Measurements from ENCODE around the gene FAM186B.

The FAM186B gene

GRCh38 chr12:49585477-49586459 is 19.7 kb downstream of the FAM186B start:
- H3K4me1 ChIP-seq (ENCODE audit: control insufficient read depth in 2 of 2, insufficient read depth in 2 of 2, low read length in 2 of 2), result no peaks in the 10 kb centered on the region
- no peaks in the 10 kb centered on the region for H3K9me3 ChIP-seq (ENCODE audit: control insufficient read depth in 2 of 2, low read length in 2 of 2)
- no peaks in the 10 kb centered on the region for H3K27me3 ChIP-seq (ENCODE audit: control insufficient read depth in 2 of 2, insufficient read depth in 2 of 2, low read length in 2 of 2)
- no peak overlapping the region for H3K4me3 ChIP-seq (ENCODE audit: low read length in 2 of 2)
- no peak overlapping the region for H3K27ac ChIP-seq (ENCODE audit: low read depth in 2 of 2, low read length in 2 of 2)
- H3K36me3 ChIP-seq (ENCODE audit: control insufficient read depth in 2 of 2, insufficient read depth in 2 of 2, low read length in 2 of 2), result no peaks in the 10 kb centered on the region
- no peak overlapping the region for H3K9ac ChIP-seq (ENCODE audit: low read depth in 1 of 2, low read length in 2 of 2)

DNA sequence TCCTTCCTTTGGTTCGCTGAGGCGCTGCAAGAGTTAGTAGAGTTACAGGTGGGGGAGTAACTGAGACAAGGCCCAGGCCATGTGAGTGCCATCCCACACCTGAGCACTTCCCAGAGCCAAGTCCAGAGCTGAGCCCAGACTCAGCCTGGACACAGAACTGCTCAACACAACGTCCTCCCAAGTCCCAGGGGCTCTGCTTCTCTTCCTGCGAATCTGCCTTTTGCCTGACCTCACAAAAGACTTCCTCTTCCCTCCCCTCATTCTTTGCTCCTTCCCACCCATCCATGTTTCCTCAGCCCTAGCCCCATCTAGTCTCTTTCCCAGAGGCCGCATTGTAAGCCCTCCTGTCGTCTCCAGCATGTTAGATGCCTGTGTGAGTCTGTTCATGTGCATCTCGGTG is 20.8 kb downstream of the FAM186B start:
- no peak overlapping the region for H3K27ac ChIP-seq (ENCODE audit: low read depth in 2 of 2, low read length in 2 of 2)
- no peaks in the 10 kb centered on the region for H3K36me3 ChIP-seq (ENCODE audit: control insufficient read depth in 2 of 2, insufficient read depth in 2 of 2, low read length in 2 of 2)
- H3K4me3 ChIP-seq (ENCODE audit: low read length in 2 of 2), result no peak overlapping the region
- H3K9me3 ChIP-seq (ENCODE audit: control insufficient read depth in 2 of 2, low read length in 2 of 2), result no peaks in the 10 kb centered on the region
- H3K9ac ChIP-seq (ENCODE audit: low read depth in 1 of 2, low read length in 2 of 2), result no peak overlapping the region
- no peaks in the 10 kb centered on the region for H3K27me3 ChIP-seq (ENCODE audit: control insufficient read depth in 2 of 2, insufficient read depth in 2 of 2, low read length in 2 of 2)
- H3K4me1 ChIP-seq (ENCODE audit: control insufficient read depth in 2 of 2, insufficient read depth in 2 of 2, low read length in 2 of 2), result peaks cover 0 to 2% of the 10 kb centered on the region in 2 donors

GRCh38 chr12:49583366-49584094 is 21.9 kb downstream of the FAM186B start:
- no peak overlapping the region for H3K27ac ChIP-seq (ENCODE audit: low read depth in 2 of 2, low read length in 2 of 2)
- H3K9ac ChIP-seq (ENCODE audit: low read depth in 1 of 2, low read length in 2 of 2), result no peak overlapping the region
- peaks cover 0 to 2% of the 10 kb centered on the region in 2 donors for H3K4me1 ChIP-seq (ENCODE audit: control insufficient read depth in 2 of 2, insufficient read depth in 2 of 2, low read length in 2 of 2)
- H3K9me3 ChIP-seq (ENCODE audit: control insufficient read depth in 2 of 2, low read length in 2 of 2), result no peaks in the 10 kb centered on the region
- no peaks in the 10 kb centered on the region for H3K27me3 ChIP-seq (ENCODE audit: control insufficient read depth in 2 of 2, insufficient read depth in 2 of 2, low read length in 2 of 2)
- no peaks in the 10 kb centered on the region for H3K36me3 ChIP-seq (ENCODE audit: control insufficient read depth in 2 of 2, insufficient read depth in 2 of 2, low read length in 2 of 2)
- H3K4me3 ChIP-seq (ENCODE audit: low read length in 2 of 2), result no peak overlapping the region

GRCh38 chr12:49582850-49583249 is 22.6 kb downstream of the FAM186B start:
- H3K9ac ChIP-seq (ENCODE audit: low read depth in 1 of 2, low read length in 2 of 2), result no peak overlapping the region
- no peaks in the 10 kb centered on the region for H3K9me3 ChIP-seq (ENCODE audit: control insufficient read depth in 2 of 2, low read length in 2 of 2)
- no peak overlapping the region for H3K27ac ChIP-seq (ENCODE audit: low read depth in 2 of 2, low read length in 2 of 2)
- no peaks in the 10 kb centered on the region for H3K36me3 ChIP-seq (ENCODE audit: control insufficient read depth in 2 of 2, insufficient read depth in 2 of 2, low read length in 2 of 2)
- no peaks in the 10 kb centered on the region for H3K27me3 ChIP-seq (ENCODE audit: control insufficient read depth in 2 of 2, insufficient read depth in 2 of 2, low read length in 2 of 2)
- H3K4me3 ChIP-seq (ENCODE audit: low read length in 2 of 2), result no peak overlapping the region
- H3K4me1 ChIP-seq (ENCODE audit: control insufficient read depth in 2 of 2, insufficient read depth in 2 of 2, low read length in 2 of 2), result peaks cover 0 to 2% of the 10 kb centered on the region in 2 donors

DNA sequence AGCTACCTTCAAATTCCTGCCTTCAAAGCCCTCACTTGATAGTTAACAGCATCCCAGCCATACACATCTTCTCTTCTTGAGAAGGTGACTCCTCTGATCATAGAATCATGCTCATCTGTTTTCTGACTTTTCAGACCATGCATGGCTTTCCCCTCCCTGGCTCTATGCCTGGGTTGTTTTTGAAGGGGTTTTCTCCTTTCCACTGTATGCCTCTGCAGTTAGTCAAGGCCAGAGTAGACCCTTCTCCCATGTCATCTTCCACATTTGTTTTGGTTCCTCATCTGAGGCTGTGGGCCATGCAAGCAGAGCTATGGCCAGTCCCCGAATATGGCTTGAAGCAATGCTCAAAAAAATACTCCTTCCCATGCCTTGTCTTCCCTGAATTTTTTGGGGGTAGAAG is 23.2 kb downstream of the FAM186B start:
- peaks cover 0 to 2% of the 10 kb centered on the region in 2 donors for H3K4me1 ChIP-seq (ENCODE audit: control insufficient read depth in 2 of 2, insufficient read depth in 2 of 2, low read length in 2 of 2)
- no peak overlapping the region for H3K27ac ChIP-seq (ENCODE audit: low read depth in 2 of 2, low read length in 2 of 2)
- H3K36me3 ChIP-seq (ENCODE audit: control insufficient read depth in 2 of 2, insufficient read depth in 2 of 2, low read length in 2 of 2), result peaks cover 0 to 4% of the 10 kb centered on the region in 2 donors
- no peaks in the 10 kb centered on the region for H3K27me3 ChIP-seq (ENCODE audit: control insufficient read depth in 2 of 2, insufficient read depth in 2 of 2, low read length in 2 of 2)
- no peak overlapping the region for H3K4me3 ChIP-seq (ENCODE audit: low read length in 2 of 2)
- no peaks in the 10 kb centered on the region for H3K9me3 ChIP-seq (ENCODE audit: control insufficient read depth in 2 of 2, low read length in 2 of 2)
- H3K9ac ChIP-seq (ENCODE audit: low read depth in 1 of 2, low read length in 2 of 2), result no peak overlapping the region

DNA sequence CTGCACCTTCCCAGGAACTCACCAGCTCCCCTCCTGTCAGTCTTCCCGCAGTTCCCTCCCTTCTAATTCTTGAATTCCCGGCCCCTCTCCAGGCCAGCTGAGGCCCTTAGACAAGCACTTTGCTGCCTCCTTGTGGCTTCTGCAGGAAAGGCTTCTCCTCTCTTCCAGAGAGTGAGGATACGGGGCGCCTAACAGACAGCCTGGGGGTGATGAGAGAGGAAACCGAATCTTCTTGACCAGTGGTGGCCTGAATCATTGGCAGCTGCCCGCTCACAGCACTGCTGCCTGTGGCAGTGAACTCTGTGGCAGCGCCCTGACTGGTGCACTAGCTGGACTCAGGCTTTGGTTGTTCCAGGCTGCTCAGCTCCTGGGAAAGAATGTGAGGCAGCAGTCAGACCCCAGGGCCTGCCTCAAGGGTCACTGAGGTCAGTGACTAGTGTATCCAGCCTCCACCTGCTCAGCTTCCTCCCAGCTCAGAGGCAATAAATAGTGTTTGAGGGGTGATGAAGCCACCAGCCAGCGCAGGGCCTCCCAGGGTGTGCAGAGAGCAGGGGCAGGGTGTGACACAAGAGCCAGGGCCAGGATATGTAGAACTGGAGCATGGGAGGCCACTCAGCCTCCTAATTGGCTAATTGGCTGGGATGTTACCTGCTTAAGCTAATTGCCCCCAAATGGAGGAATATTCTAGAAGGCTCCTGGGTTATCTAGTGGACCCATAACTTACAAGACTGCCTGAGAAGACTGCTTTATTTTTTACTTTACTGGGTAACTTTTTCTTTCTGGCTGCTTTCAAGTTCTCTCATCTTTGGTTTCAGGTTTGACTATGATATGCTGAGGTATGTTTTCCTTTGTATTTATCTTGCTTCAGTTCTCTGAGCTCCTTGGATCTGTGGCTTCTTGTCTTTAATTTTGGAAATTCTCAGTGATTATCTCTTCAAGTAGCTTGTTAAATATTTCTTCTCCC is 24.6 kb downstream of the FAM186B start:
- Histone ChIP-seq H3K4me3 (ENCODE audit: low read length in 2 of 2) (no peak overlapping the region), H3K36me3 (ENCODE audit: control insufficient read depth in 2 of 2, insufficient read depth in 2 of 2, low read length in 2 of 2) (peaks cover 0 to 4% of the 10 kb centered on the region in 2 donors), H3K27ac (ENCODE audit: low read depth in 2 of 2, low read length in 2 of 2) (no peak overlapping the region), H3K9me3 (ENCODE audit: control insufficient read depth in 2 of 2, low read length in 2 of 2) (no peaks in the 10 kb centered on the region), H3K27me3 (ENCODE audit: control insufficient read depth in 2 of 2, insufficient read depth in 2 of 2, low read length in 2 of 2) (no peaks in the 10 kb centered on the region), H3K9ac (ENCODE audit: low read depth in 1 of 2, low read length in 2 of 2) (no peak overlapping the region), H3K4me1 (ENCODE audit: control insufficient read depth in 2 of 2, insufficient read depth in 2 of 2, low read length in 2 of 2) (peaks cover 0 to 2% of the 10 kb centered on the region in 2 donors)

DNA sequence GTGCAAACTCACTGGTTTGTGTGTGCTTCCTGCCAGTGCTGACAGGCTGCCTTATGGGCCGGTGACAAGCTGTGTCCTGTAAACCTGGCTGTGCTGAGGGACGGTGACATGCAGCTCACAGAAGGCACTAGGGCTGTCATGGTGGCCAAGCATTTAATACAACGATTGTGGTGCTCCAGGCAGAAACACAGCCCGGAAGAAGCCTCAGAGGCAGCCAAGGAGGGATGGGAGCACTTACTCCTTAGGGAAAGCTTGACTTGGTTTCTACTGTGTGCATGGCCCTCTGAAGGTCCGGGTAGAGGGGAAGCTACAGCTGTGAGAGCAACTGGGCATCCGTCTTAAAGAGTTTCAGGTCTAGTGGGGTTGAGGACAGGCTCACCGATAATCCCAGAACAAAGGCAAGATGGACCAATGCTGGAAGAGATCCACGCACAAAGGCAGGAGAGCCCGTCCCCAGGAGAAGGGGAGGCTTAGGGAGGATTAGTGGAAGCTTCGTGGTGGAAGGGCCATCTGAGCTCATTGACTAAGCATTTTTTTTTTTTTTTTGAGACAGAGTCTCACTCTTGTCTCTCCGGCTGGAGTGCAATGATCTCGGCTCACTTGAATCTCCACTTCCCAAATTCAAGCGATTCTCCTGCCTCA is 26.8 kb downstream of the FAM186B start:
- Histone ChIP-seq H3K27ac (ENCODE audit: low read depth in 2 of 2, low read length in 2 of 2) (no peak overlapping the region), H3K27me3 (ENCODE audit: control insufficient read depth in 2 of 2, insufficient read depth in 2 of 2, low read length in 2 of 2) (no peaks in the 10 kb centered on the region)

DNA sequence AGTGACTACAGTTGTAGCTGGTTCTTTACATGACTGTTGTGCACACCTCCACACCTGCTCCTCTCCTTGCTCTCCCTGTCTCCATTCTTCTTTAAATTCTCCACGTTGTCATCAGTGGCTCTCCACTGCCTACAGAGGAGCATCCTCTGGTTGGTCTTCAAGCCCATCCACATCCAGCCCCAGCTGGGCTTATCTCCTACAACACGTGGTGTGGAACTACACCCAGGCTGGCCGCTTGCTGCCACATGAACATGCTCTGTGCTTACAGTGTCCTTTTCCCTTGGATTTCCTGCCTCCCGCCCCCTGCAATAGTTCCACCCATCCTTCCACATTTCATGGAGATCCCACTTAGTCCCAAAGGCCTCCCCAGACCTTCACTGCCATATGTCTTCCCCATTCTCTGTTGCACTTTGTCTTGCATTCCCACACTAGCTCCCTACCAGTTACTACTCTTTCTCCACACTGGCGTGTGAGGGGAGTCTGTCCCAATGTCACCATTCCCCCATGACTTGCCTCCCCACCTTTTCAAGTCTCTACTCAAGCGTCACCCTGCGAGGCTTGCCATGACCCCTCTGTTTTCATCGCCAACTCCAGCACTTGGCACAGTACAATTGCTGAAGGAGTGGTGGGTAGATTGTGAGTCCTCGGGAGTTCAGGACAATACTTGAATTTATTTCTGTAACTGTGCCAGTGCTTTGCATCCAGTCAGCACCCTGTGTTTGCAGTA is 27.7 kb downstream of the FAM186B start:
- H3K9ac ChIP-seq (ENCODE audit: low read depth in 1 of 2, low read length in 2 of 2), result no peak overlapping the region
- H3K4me3 ChIP-seq (ENCODE audit: low read length in 2 of 2), result no peak overlapping the region
- peaks cover 0 to 7% of the 10 kb centered on the region in 2 donors for H3K36me3 ChIP-seq (ENCODE audit: control insufficient read depth in 2 of 2, insufficient read depth in 2 of 2, low read length in 2 of 2)
- H3K27ac ChIP-seq (ENCODE audit: low read depth in 2 of 2, low read length in 2 of 2), result no peak overlapping the region
- no peaks in the 10 kb centered on the region for H3K27me3 ChIP-seq (ENCODE audit: control insufficient read depth in 2 of 2, insufficient read depth in 2 of 2, low read length in 2 of 2)
- H3K9me3 ChIP-seq (ENCODE audit: control insufficient read depth in 2 of 2, low read length in 2 of 2), result no peaks in the 10 kb centered on the region
- H3K4me1 ChIP-seq (ENCODE audit: control insufficient read depth in 2 of 2, insufficient read depth in 2 of 2, low read length in 2 of 2), result peaks cover 0 to 2% of the 10 kb centered on the region in 2 donors

More for the DNA sequence above, 26.8 kb downstream of the FAM186B start:
- Histone ChIP-seq H3K9ac (ENCODE audit: low read depth in 1 of 2, low read length in 2 of 2) (no peak overlapping the region), H3K36me3 (ENCODE audit: control insufficient read depth in 2 of 2, insufficient read depth in 2 of 2, low read length in 2 of 2) (peaks cover 0 to 7% of the 10 kb centered on the region in 2 donors), H3K4me3 (ENCODE audit: low read length in 2 of 2) (no peak overlapping the region), H3K9me3 (ENCODE audit: control insufficient read depth in 2 of 2, low read length in 2 of 2) (no peaks in the 10 kb centered on the region), H3K4me1 (ENCODE audit: control insufficient read depth in 2 of 2, insufficient read depth in 2 of 2, low read length in 2 of 2) (peaks cover 0 to 2% of the 10 kb centered on the region in 2 donors)
